ENCODE measurements around the gene BCAS3.

DNA sequence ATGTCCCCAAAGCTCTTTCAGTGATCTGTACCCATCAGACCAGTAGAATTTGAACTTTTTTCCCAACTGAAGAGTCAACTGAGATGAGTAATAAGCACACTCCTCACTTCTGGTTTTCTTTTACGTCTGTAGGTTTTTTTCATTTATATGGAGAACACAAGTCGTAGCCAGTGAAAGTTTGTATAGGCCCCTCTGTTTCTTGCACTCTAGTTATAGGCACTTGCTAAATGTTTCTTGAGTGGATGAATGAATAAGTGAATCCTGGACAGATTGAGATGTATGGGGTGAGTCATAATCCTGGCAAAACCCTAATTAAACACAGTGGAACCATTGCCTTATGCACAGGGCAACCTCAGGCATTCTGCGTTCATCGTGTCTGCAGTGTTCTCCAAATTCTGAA, 528.3 kb downstream of the BCAS3 start:
- no peak for TF ChIP-seq POLR2AphosphoS5 (IDR thresholded peaks at IDR 0.05)
- TF ChIP-seq, protein P1, sequence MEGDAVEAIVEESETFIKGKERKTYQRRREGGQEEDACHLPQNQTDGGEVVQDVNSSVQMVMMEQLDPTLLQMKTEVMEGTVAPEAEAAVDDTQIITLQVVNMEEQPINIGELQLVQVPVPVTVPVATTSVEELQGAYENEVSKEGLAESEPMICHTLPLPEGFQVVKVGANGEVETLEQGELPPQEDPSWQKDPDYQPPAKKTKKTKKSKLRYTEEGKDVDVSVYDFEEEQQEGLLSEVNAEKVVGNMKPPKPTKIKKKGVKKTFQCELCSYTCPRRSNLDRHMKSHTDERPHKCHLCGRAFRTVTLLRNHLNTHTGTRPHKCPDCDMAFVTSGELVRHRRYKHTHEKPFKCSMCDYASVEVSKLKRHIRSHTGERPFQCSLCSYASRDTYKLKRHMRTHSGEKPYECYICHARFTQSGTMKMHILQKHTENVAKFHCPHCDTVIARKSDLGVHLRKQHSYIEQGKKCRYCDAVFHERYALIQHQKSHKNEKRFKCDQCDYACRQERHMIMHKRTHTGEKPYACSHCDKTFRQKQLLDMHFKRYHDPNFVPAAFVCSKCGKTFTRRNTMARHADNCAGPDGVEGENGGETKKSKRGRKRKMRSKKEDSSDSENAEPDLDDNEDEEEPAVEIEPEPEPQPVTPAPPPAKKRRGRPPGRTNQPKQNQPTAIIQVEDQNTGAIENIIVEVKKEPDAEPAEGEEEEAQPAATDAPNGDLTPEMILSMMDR (IDR thresholded peaks at IDR 0.05): no peak
- no peak for TF ChIP-seq EP300 (IDR thresholded peaks at IDR 0.05)
